GM23338 (cell line): ENCODE measurements around the gene CYB5B. TPM values are rescaled to one million over a fixed set of nuclear protein-coding genes. Genes with fewer than 3 reads are reported as not detected.

Experiments
- EZH2 ChIP-seq: fragments of 200-600 bp; sonication (generic); IDR thresholded peaks from one replicate; pipeline ENCODE4 v1.8.0; 2017; ENCODE audit warnings: antibody characterized with exemption, mild to moderate bottlenecking, low read depth; ENCODE audit not compliant: unreplicated experiment
- NANOG ChIP-seq: IDR thresholded peaks from 2 replicates; pipeline ENCODE4 v1.6.1; 2016; ENCODE audit warnings: antibody characterized with exemption, borderline replicate concordance
- POLR2AphosphoS5 ChIP-seq: IDR thresholded peaks from 2 replicates; pipeline ENCODE4 v1.6.1; 2016; ENCODE audit warnings: antibody characterized with exemption, low read depth
- STAT1 ChIP-seq: IDR thresholded peaks from one replicate; pipeline ENCODE4 v1.6.1; 2016; ENCODE audit warnings: antibody characterized with exemption; ENCODE audit not compliant: unreplicated experiment
- ZNF114 ChIP-seq: fragments of 250-450 bp; sonication (Bioruptor Pico); IDR thresholded peaks from 2 replicates; pipeline ENCODE4 v1.5.0; 2020; ENCODE audit warnings: mild to moderate bottlenecking, moderate library complexity
- ZNF331 ChIP-seq: fragments of 250-450 bp; sonication (Bioruptor Pico); IDR thresholded peaks from 2 replicates; pipeline ENCODE4 v1.5.0; 2020; ENCODE audit warnings: low read depth, mild to moderate bottlenecking, moderate library complexity
- ZNF462 ChIP-seq: fragments of 250-450 bp; sonication (Bioruptor Pico); IDR thresholded peaks from 2 replicates; pipeline ENCODE4 v1.5.0; 2020; ENCODE audit warnings: mild to moderate bottlenecking, moderate library complexity
- polyA plus RNA-seq: library from polyadenylated mRNA; unstranded; fragments of >200 nt; fragmentation: Nextera tagmentation; extraction: Ambion mirVana; gene quantifications from 2 replicates; pipeline ENCODE4 v1.2.1, GENCODE V29; 2016
- total RNA-seq: library from RNA; depleted of rRNA; stranded (reverse); fragments of >200 nt; shearing (Covaris generic); gene quantifications from 2 replicates; pipeline ENCODE4 v1.2.3, GENCODE V29; 2014
- TF ChIP-seq, protein P1 (sequence below): IDR thresholded peaks from one replicate; pipeline ENCODE4 v1.6.1; 2018; ENCODE audit warnings: antibody characterized with exemption; ENCODE audit not compliant: unreplicated experiment

CYB5B gene
- total and polyA plus RNA-seq, 2 experiments from 2014 or later = 72.0 to 110 TPM

DNA sequence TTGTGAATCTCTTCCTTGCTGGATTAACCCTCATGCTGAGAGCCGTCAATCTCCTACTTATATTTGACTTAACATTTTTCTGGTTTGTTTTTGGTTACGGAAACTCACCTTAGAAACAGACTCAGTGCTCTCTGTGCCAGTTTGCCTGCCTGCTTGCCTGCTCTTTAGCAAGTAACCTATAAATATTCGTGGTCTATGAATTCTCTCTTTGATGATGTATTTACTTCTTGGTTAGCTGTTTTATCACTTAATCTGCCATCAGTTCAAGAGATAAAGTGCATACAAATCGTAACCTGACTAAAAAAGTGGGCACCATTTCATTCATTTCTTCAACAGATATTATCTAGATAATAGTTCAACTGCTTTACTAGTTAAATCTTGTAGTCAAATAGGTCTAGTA, 26.7 kb downstream of the CYB5B start (continued):
- TF ChIP-seq ZNF462 (CRISPR knock-in tag) (no peak), EZH2 (no peak), STAT1 (no peak), ZNF331 (CRISPR knock-in tag) (no peak), ZNF114 (no peak), NANOG (no peak), POLR2AphosphoS5 (no peak)
- TF ChIP-seq, protein P1, sequence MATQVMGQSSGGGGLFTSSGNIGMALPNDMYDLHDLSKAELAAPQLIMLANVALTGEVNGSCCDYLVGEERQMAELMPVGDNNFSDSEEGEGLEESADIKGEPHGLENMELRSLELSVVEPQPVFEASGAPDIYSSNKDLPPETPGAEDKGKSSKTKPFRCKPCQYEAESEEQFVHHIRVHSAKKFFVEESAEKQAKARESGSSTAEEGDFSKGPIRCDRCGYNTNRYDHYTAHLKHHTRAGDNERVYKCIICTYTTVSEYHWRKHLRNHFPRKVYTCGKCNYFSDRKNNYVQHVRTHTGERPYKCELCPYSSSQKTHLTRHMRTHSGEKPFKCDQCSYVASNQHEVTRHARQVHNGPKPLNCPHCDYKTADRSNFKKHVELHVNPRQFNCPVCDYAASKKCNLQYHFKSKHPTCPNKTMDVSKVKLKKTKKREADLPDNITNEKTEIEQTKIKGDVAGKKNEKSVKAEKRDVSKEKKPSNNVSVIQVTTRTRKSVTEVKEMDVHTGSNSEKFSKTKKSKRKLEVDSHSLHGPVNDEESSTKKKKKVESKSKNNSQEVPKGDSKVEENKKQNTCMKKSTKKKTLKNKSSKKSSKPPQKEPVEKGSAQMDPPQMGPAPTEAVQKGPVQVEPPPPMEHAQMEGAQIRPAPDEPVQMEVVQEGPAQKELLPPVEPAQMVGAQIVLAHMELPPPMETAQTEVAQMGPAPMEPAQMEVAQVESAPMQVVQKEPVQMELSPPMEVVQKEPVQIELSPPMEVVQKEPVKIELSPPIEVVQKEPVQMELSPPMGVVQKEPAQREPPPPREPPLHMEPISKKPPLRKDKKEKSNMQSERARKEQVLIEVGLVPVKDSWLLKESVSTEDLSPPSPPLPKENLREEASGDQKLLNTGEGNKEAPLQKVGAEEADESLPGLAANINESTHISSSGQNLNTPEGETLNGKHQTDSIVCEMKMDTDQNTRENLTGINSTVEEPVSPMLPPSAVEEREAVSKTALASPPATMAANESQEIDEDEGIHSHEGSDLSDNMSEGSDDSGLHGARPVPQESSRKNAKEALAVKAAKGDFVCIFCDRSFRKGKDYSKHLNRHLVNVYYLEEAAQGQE = no peak
